Mesenchymal stem cell (in vitro differentiated cells and primary cell): ENCODE measurements around the gene NIPSNAP3A. TPM values are rescaled to one million over a fixed set of nuclear protein-coding genes. Genes with fewer than 3 reads are reported as not detected.
"Not testable (repeated sequence)": the region's sequence is repeated elsewhere in the genome, so short reads cannot be mapped to it uniquely, and the experiment has no call there.

Experiments used
- DNase-seq: peaks from one replicate; pipeline ENCODE4 v3.0.0-alpha.2; 2013
- H2AFZ ChIP-seq: one replicate; pipeline ENCODE4 v1.6.1; 2013; ENCODE audit warnings: low read depth, mild to moderate bottlenecking, control low read depth, inconsistent platforms, low read length, moderate library complexity
- H2AK5ac ChIP-seq: 2 replicates; pipeline ENCODE4 v1.6.1; 2013; ENCODE audit warnings: low read length, moderate library complexity, mild to moderate bottlenecking, inconsistent platforms; ENCODE audit not compliant: severe bottlenecking
- H2BK120ac ChIP-seq: one replicate; pipeline ENCODE4 v1.6.1; 2013; ENCODE audit warnings: low read depth, mild to moderate bottlenecking, inconsistent platforms, low read length, moderate library complexity
- H2BK12ac ChIP-seq, 2 experiments: one replicate each; pipeline ENCODE4 v1.6.1; 2013; ENCODE audit warnings: inconsistent platforms in 2 of 2, low read length in 2 of 2, mild to moderate bottlenecking in 2 of 2, moderate library complexity in 2 of 2, control low read depth in 1 of 2
- H2BK15ac ChIP-seq: one replicate; pipeline ENCODE4 v1.6.1; 2013; ENCODE audit warnings: mild to moderate bottlenecking, low read depth, inconsistent platforms; ENCODE audit not compliant: poor library complexity, severe bottlenecking
- H2BK5ac ChIP-seq: 2 replicates; pipeline ENCODE4 v1.6.1; 2013; ENCODE audit warnings: low read depth, mild to moderate bottlenecking, low read length, control low read depth, inconsistent platforms; ENCODE audit not compliant: poor library complexity, severe bottlenecking
- H3K14ac ChIP-seq, 2 experiments: one replicate each; pipeline ENCODE4 v1.6.1; 2013; ENCODE audit warnings: inconsistent platforms in 2 of 2, low read length in 2 of 2, control low read depth in 1 of 2, mild to moderate bottlenecking in 1 of 2, moderate library complexity in 1 of 2
- H3K18ac ChIP-seq, 2 experiments: one replicate each; pipeline ENCODE4 v1.6.1; 2013; ENCODE audit warnings: inconsistent platforms in 2 of 2, low read length in 2 of 2, control low read depth in 1 of 2, low read depth in 1 of 2, mild to moderate bottlenecking in 1 of 2
- H3K23ac ChIP-seq, 2 experiments: one replicate each; pipeline ENCODE4 v1.6.1; 2013; ENCODE audit warnings: inconsistent platforms in 2 of 2, low read length in 2 of 2, mild to moderate bottlenecking in 2 of 2, moderate library complexity in 2 of 2, control low read depth in 1 of 2
- H3K27ac ChIP-seq: 2 replicates; pipeline ENCODE4 v1.5.1; 2013; ENCODE audit warnings: mild to moderate bottlenecking, moderate library complexity, low read length, control low read depth, inconsistent platforms; ENCODE audit not compliant: poor library complexity, severe bottlenecking
- H3K27me3 ChIP-seq, 2 experiments: 2 replicates each; pipeline versions ENCODE4 v1.6.1 to v1.7.0; 2013; ENCODE audit warnings: low read length in 2 of 2, mild to moderate bottlenecking in 2 of 2, moderate library complexity in 2 of 2, control low read depth in 1 of 2, inconsistent platforms in 1 of 2; ENCODE audit not compliant: control insufficient read depth in 1 of 2, insufficient read depth in 1 of 2
- H3K36me3 ChIP-seq, 2 experiments: 2 replicates each; pipeline versions ENCODE4 v1.6.1 to v1.7.0; 2013; ENCODE audit warnings: low read length in 2 of 2, control low read depth in 1 of 2, inconsistent platforms in 1 of 2, low read depth in 1 of 2, mild to moderate bottlenecking in 1 of 2; ENCODE audit not compliant: insufficient read depth in 2 of 2, control insufficient read depth in 1 of 2
- H3K4ac ChIP-seq, 2 experiments: one replicate each; pipeline ENCODE4 v1.6.1; 2013; ENCODE audit warnings: inconsistent platforms in 2 of 2, low read length in 2 of 2, mild to moderate bottlenecking in 2 of 2, moderate library complexity in 2 of 2, control low read depth in 1 of 2, low read depth in 1 of 2
- H3K4me1 ChIP-seq: 2 replicates; pipeline ENCODE4 v1.6.1; 2013; ENCODE audit warnings: low read depth, low read length, control low read depth; ENCODE audit not compliant: control insufficient read depth, insufficient read depth
- H3K4me2 ChIP-seq: 2 replicates; pipeline ENCODE4 v1.6.1; 2013; ENCODE audit warnings: low read length, mild to moderate bottlenecking, inconsistent platforms; ENCODE audit not compliant: poor library complexity, severe bottlenecking
- H3K4me3 ChIP-seq, 2 experiments: 2 replicates each; pipeline versions ENCODE4 v1.5.1 to v1.7.0; 2013; ENCODE audit warnings: low read length in 2 of 2, mild to moderate bottlenecking in 2 of 2, control low read depth in 1 of 2, low read depth in 1 of 2; ENCODE audit not compliant: insufficient read depth in 1 of 2
- H3K79me1 ChIP-seq: replicated peaks from 2 replicates; pipeline ENCODE4 v1.6.1; 2013; ENCODE audit warnings: mild to moderate bottlenecking, control low read depth, low read length, inconsistent platforms; ENCODE audit not compliant: poor library complexity, severe bottlenecking
- H3K9ac ChIP-seq: 2 replicates; pipeline ENCODE4 v1.7.0; 2013; ENCODE audit warnings: mild to moderate bottlenecking, low read length, moderate library complexity
- H3K9me3 ChIP-seq: 2 replicates; pipeline ENCODE4 v1.7.0; 2013; ENCODE audit warnings: mild to moderate bottlenecking, low read length; ENCODE audit not compliant: control insufficient read depth
- H4K8ac ChIP-seq: one replicate; pipeline ENCODE4 v1.6.1; 2013; ENCODE audit warnings: inconsistent platforms, mild to moderate bottlenecking, low read length, moderate library complexity
- H4K91ac ChIP-seq: one replicate; pipeline ENCODE4 v1.6.1; 2013; ENCODE audit warnings: mild to moderate bottlenecking, low read length, inconsistent platforms
- WGBS: methylation state at CpG from one replicate; pipeline ENCODE4 v1.1.7; 2013; ENCODE audit warnings: mixed read lengths; 5-methylcytosine and 5-hydroxymethylcytosine counted together
- polyA plus RNA-seq, 2 experiments: library from polyadenylated mRNA; stranded (reverse); fragments of 200-250 nt; gene quantifications; one replicate each; pipeline ENCODE4 v1.2.3, GENCODE V29; 2013

The NIPSNAP3A gene
- polyA plus RNA-seq (2013, experiment 1 of 2) = 18.9 TPM
- polyA plus RNA-seq (2013, experiment 2 of 2) = 21.5 TPM

GRCh38 chr9:104747565-104748358 lies at the start of gene NIPSNAP3A:
TSS of gene NIPSNAP3A (plus strand) at chr9:104747683. CDS start at chr9:104747793, 110 bp downstream.
- under 1% methylated on average over 69 of the region's 71 CpGs for WGBS
- Histone ChIP-seq H2BK120ac (peak within 1 kb of the TSS; percentile 69), H3K27me3 (no peaks in the 10 kb centered on the region), H2BK5ac (peak within 1 kb of the TSS; percentile 77), H3K9me3 (no peaks in the 10 kb centered on the region), H2BK15ac (peak within 1 kb of the TSS; percentile 73), H3K4me3 (peak within 1 kb of the TSS; percentile 88), H2AFZ (peak within 1 kb of the TSS; percentile 96), H3K36me3 (peaks cover 0 to 16% of the 10 kb centered on the region in 2 experiments), H3K14ac (peak within 1 kb of the TSS; percentile 25 to 92), H4K8ac (peak within 1 kb of the TSS; percentile 78), H3K79me1 (peaks cover 9% of the 10 kb centered on the region), H3K18ac (peak within 1 kb of the TSS; percentile 93), H3K23ac (peak within 1 kb of the TSS in 1 of 2 experiments; percentile 97), H3K27ac (peak within 1 kb of the TSS; percentile 88), H3K4ac (peak within 1 kb of the TSS; percentile 71 to 82), H2AK5ac (no peak within 1 kb of the TSS), H3K4me1 (peaks cover 2% of the 10 kb centered on the region), H2BK12ac (peak within 1 kb of the TSS; percentile 29 to 61), H3K4me2 (peak within 1 kb of the TSS; percentile 98), H3K9ac (peak within 1 kb of the TSS; percentile 96), H4K91ac (peak within 1 kb of the TSS; percentile 64)
- DNase-seq = peak; percentile 84

DNA sequence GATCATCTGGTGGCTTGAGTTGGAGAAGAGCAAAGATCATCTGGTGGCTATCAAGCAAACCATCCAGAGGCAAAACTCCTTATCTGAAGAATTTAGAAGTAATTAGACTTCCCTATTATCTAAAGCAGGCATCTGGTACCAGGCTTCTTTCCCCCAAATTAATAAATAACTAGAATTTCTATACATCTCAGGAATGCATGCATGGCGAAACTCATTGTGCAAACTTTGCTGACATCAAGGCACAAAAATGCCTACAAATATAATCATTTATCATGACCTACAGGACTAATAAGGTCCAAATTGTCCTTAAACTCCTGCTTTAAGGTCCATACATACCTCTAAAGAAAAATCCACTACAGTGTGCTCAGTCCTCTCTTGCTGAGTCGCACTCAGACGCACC lies 47.2 kb upstream of the NIPSNAP3A start:
- no peak overlapping the region for H2BK15ac ChIP-seq
- WGBS = 89% methylated on average over 3 of the region's 3 CpGs
- H3K9ac ChIP-seq = no peak overlapping the region
- H3K27ac ChIP-seq = no peak overlapping the region
- H2BK5ac ChIP-seq = no peak overlapping the region
- no peak overlapping the region for H3K14ac ChIP-seq
- no peak overlapping the region for H4K8ac ChIP-seq
- H3K4me2 ChIP-seq = no peak overlapping the region
- no peaks in the 10 kb centered on the region for H3K4me1 ChIP-seq
- no peaks in the 10 kb centered on the region for H3K9me3 ChIP-seq
- H3K4ac ChIP-seq = no peak overlapping the region
- no peaks in the 10 kb centered on the region for H3K79me1 ChIP-seq
- no peak overlapping the region for H2BK120ac ChIP-seq
- H2AFZ ChIP-seq = no peak overlapping the region
- H3K4me3 ChIP-seq = no peak overlapping the region
- no peak overlapping the region for H4K91ac ChIP-seq
- no peak overlapping the region for H2AK5ac ChIP-seq
- no peaks in the 10 kb centered on the region for H3K27me3 ChIP-seq
- no peak overlapping the region for H3K18ac ChIP-seq
- H3K23ac ChIP-seq = no peak overlapping the region
- H3K36me3 ChIP-seq = no peaks in the 10 kb centered on the region
- DNase-seq = no peak
- H2BK12ac ChIP-seq = no peak overlapping the region

- not testable (repeated sequence) for H3K27me3 ChIP-seq, H3K14ac ChIP-seq, H4K8ac ChIP-seq, H3K4me1 ChIP-seq, H3K27ac ChIP-seq, H3K79me1 ChIP-seq, H2BK5ac ChIP-seq, H2BK15ac ChIP-seq, H3K18ac ChIP-seq, H2AFZ ChIP-seq, H3K4me3 ChIP-seq, H2AK5ac ChIP-seq, H3K9ac ChIP-seq, DNase-seq, H2BK12ac ChIP-seq, H3K4me2 ChIP-seq, H3K23ac ChIP-seq, H3K9me3 ChIP-seq, H3K4ac ChIP-seq, H4K91ac ChIP-seq, H3K36me3 ChIP-seq, H2BK120ac ChIP-seq
- no CpG with 5 or more reads among the region's 1 CpG for WGBS
These were observed 38.7 kb upstream of the NIPSNAP3A start for GRCh38 chr9:104708737-104709136.

- H3K9me3 ChIP-seq = no peaks in the 10 kb centered on the region
- H3K27me3 ChIP-seq = no peaks in the 10 kb centered on the region
- no peaks in the 10 kb centered on the region for H3K36me3 ChIP-seq
- H3K23ac ChIP-seq = no peak overlapping the region
- H3K18ac ChIP-seq = no peak overlapping the region
- no peak overlapping the region for H2AFZ ChIP-seq
- no peak overlapping the region for H2BK12ac ChIP-seq
- H3K4me3 ChIP-seq = no peak overlapping the region
- no peak overlapping the region for H2BK15ac ChIP-seq
- H3K4me1 ChIP-seq = no peaks in the 10 kb centered on the region
- H3K27ac ChIP-seq = no peak overlapping the region
- no peaks in the 10 kb centered on the region for H3K79me1 ChIP-seq
- no peak overlapping the region for H3K4ac ChIP-seq
- WGBS = 93% methylated on average over 3 of the region's 4 CpGs
- no peak overlapping the region for H4K91ac ChIP-seq
- H3K4me2 ChIP-seq = no peak overlapping the region
- no peak overlapping the region for H4K8ac ChIP-seq
- no peak for DNase-seq
- H3K14ac ChIP-seq = no peak overlapping the region
- no peak overlapping the region for H2BK120ac ChIP-seq
- no peak overlapping the region for H2AK5ac ChIP-seq
- H3K9ac ChIP-seq = no peak overlapping the region
- no peak overlapping the region for H2BK5ac ChIP-seq
These were observed 35.9 kb upstream of the NIPSNAP3A start for GRCh38 chr9:104711604-104712003.
